WTC11 (cell line): ENCODE data around the gene MCUR1. TPM values are rescaled to one million over a fixed set of nuclear protein-coding genes. Genes with fewer than 3 reads are reported as not detected.

ENCODE experiments used
- ATAC-seq: fragments of 200-7000 bp; cut with Tn5 transposase; 2 replicates; pipeline ENCODE4 v1.10.0; 2021; ENCODE audit warnings: mild to moderate bottlenecking, moderate library complexity
- CTCF ChIA-PET: fragments of 300-600 bp; sonication (Branson Sonifier 250); formaldehyde crosslinking; loops from one replicate; lab custom pipeline; 2021; ENCODE audit warnings: antibody characterized with exemption; lab: Charles Lee
- POLR2A ChIA-PET: fragments of 350-600 bp; sonication (Branson Sonifier 250); formaldehyde crosslinking; loops from one replicate; lab custom pipeline; 2021; ENCODE audit warnings: antibody characterized with exemption; lab: Charles Lee
- DNase-seq: peaks from one replicate; pipeline ENCODE4 v3.0.0; 2021; ENCODE audit warnings: low spot score
- H3K27ac Mint-ChIP-seq: 2 replicates; pipeline ENCODE4 v1.8.0; 2021; ENCODE audit warnings: mixed read lengths
- H3K27me3 Mint-ChIP-seq: 2 replicates; pipeline ENCODE4 v1.8.0; 2021; ENCODE audit warnings: low read depth, mild to moderate bottlenecking, moderate library complexity, mixed read lengths
- H3K36me3 Mint-ChIP-seq: 2 replicates; pipeline ENCODE4 v1.8.0; 2021; ENCODE audit warnings: mixed read lengths
- H3K4me1 Mint-ChIP-seq: 2 replicates; pipeline ENCODE4 v1.8.0; 2022; ENCODE audit warnings: mixed read lengths
- H3K4me3 Mint-ChIP-seq: 2 replicates; pipeline ENCODE4 v1.8.0; 2021; ENCODE audit warnings: mild to moderate bottlenecking, moderate library complexity, mixed read lengths
- H3K9me3 Mint-ChIP-seq: 2 replicates; pipeline ENCODE4 v1.8.0; 2021; ENCODE audit warnings: mixed read lengths
- CREB1 ChIP-seq: sonication (generic); formaldehyde crosslinking; IDR thresholded peaks from 2 replicates; pipeline ENCODE4 v1.8.0; 2023; ENCODE audit warnings: mild to moderate bottlenecking, missing genetic modification reagents
- CREM ChIP-seq: sonication (generic); formaldehyde crosslinking; IDR thresholded peaks from 2 replicates; pipeline ENCODE4 v1.8.1; 2022; ENCODE audit warnings: mild to moderate bottlenecking, missing genetic modification reagents, moderate library complexity
- FOXK1 ChIP-seq: sonication (generic); formaldehyde crosslinking; IDR thresholded peaks from 2 replicates; pipeline ENCODE4 v1.8.0; 2022; ENCODE audit warnings: mild to moderate bottlenecking, moderate library complexity, missing genetic modification reagents
- NR3C1 ChIP-seq: sonication (generic); formaldehyde crosslinking; conservative IDR thresholded peaks from 2 replicates; pipeline ENCODE4 v1.8.1; 2023; ENCODE audit warnings: low read depth, mild to moderate bottlenecking, missing genetic modification reagents
- PRRX2 ChIP-seq: fragments of 250-450 bp; sonication (Bioruptor Pico); IDR thresholded peaks from 2 replicates; pipeline ENCODE4 v1.8.0; 2021; ENCODE audit warnings: mild to moderate bottlenecking
- SMAD3 ChIP-seq: sonication (generic); formaldehyde crosslinking; IDR thresholded peaks from 2 replicates; pipeline ENCODE4 v1.8.0; 2022; ENCODE audit warnings: missing genetic modification reagents, mild to moderate bottlenecking, borderline replicate concordance
- SMAD4 ChIP-seq: sonication (generic); formaldehyde crosslinking; IDR thresholded peaks from 2 replicates; pipeline ENCODE4 v1.8.0; 2022; ENCODE audit warnings: mild to moderate bottlenecking, missing genetic modification reagents
- TEAD1 ChIP-seq: sonication (generic); formaldehyde crosslinking; IDR thresholded peaks from 2 replicates; pipeline ENCODE4 v1.8.0; 2022; ENCODE audit warnings: mild to moderate bottlenecking, missing genetic modification reagents
- total RNA-seq: library from RNA; stranded (reverse); gene quantifications from 3 replicates; pipeline ENCODE4 v1.2.3, GENCODE V29; 2021
- TF ChIP-seq, protein P1 (sequence below): sonication (generic); formaldehyde crosslinking; IDR thresholded peaks from 2 replicates; pipeline ENCODE4 v1.8.0; 2022; ENCODE audit warnings: mild to moderate bottlenecking, missing genetic modification reagents
- TF ChIP-seq, protein P2 (sequence below): sonication (generic); formaldehyde crosslinking; IDR thresholded peaks from 2 replicates; pipeline ENCODE4 v1.8.1; 2023; ENCODE audit warnings: mild to moderate bottlenecking, missing genetic modification reagents, moderate library complexity
- TF ChIP-seq, protein P3 (sequence below): fragments of 250-450 bp; sonication (Bioruptor Pico); IDR thresholded peaks from 2 replicates; pipeline ENCODE4 v1.9.0; 2021; ENCODE audit warnings: mild to moderate bottlenecking
- TF ChIP-seq, protein P4 (sequence below): fragments of 250-450 bp; sonication (Bioruptor Pico); IDR thresholded peaks from 2 replicates; pipeline ENCODE4 v1.9.0; 2021; ENCODE audit warnings: mild to moderate bottlenecking
- TF ChIP-seq, protein P5 (sequence below): sonication (generic); formaldehyde crosslinking; IDR thresholded peaks from 2 replicates; pipeline ENCODE4 v1.8.0; 2023; ENCODE audit warnings: missing genetic modification reagents
- TF ChIP-seq, protein P6 (sequence below): sonication (generic); formaldehyde crosslinking; IDR thresholded peaks from 2 replicates; pipeline ENCODE4 v1.8.1; 2023; ENCODE audit warnings: mild to moderate bottlenecking, missing genetic modification reagents
- TF ChIP-seq, protein P7 (sequence below): sonication (generic); formaldehyde crosslinking; conservative IDR thresholded peaks from 2 replicates; pipeline ENCODE4 v1.8.1; 2022; ENCODE audit warnings: mild to moderate bottlenecking, missing genetic modification reagents
- TF ChIP-seq, protein P8 (sequence below): sonication (generic); formaldehyde crosslinking; IDR thresholded peaks from 2 replicates; pipeline ENCODE4 v1.8.1; 2023; ENCODE audit warnings: mild to moderate bottlenecking, missing genetic modification reagents, moderate library complexity
- TF ChIP-seq, protein P9 (sequence below): fragments of 250-450 bp; sonication (Bioruptor Pico); IDR thresholded peaks from 2 replicates; pipeline ENCODE4 v1.9.0; 2021; ENCODE audit warnings: moderate library complexity, mild to moderate bottlenecking, inconsistent platforms, borderline replicate concordance
- TF ChIP-seq, protein P10 (sequence below): sonication (generic); formaldehyde crosslinking; IDR thresholded peaks from 2 replicates; pipeline ENCODE4 v1.8.1; 2022; ENCODE audit warnings: low read depth, missing genetic modification reagents, borderline replicate concordance

MCUR1 gene
- total RNA-seq, 1 experiment from 2014 or later = 28.1 TPM

DNA sequence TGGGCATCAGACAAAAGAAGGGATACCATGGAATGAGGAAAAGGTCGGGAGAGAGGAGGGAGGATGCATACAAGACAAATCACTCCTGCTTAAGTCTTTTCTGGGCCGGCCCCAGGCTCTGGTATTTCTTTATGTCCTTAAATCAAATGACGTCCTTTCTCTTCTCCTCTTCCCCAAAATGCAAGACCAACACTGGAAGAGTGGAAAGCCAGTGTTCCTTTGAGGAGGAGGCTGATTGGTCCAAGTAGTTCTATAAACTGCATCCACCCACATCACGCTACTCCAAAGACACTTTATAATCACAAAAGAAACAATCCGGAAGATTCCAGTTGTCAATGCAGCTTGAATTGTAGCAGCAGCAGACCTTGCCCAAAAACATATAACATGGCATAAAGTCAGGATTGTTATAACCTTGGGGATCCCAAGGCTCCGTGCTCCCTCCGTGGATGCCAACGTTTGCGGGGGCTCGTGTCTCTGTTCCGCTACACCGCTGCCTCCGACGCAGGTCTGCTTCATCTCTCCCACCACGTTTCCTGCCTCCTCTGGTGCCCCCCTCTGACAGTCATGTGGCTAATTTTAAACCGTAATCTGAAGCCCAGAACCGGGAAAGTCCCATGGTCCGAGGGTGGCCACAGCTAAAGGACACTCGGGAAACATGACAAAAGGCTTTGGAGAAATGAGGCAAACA, 47.1 kb downstream of the MCUR1 start:
- H3K9me3 Mint-ChIP-seq = no peaks in the 10 kb centered on the region
- ATAC-seq (peak; percentile 60), DNase-seq (peak; percentile 28)
- no peak overlapping the region; the same call in 1 of the 2 replicates for H3K27ac Mint-ChIP-seq
- TF ChIP-seq CREM (CRISPR knock-in tag) = no peak
- TF ChIP-seq, protein P1, sequence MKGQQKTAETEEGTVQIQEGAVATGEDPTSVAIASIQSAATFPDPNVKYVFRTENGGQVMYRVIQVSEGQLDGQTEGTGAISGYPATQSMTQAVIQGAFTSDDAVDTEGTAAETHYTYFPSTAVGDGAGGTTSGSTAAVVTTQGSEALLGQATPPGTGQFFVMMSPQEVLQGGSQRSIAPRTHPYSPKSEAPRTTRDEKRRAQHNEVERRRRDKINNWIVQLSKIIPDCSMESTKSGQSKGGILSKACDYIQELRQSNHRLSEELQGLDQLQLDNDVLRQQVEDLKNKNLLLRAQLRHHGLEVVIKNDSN = 0 out of 2 replicates have a peak, but pooled peaks have one; percentile 13
- TF ChIP-seq, protein P2, sequence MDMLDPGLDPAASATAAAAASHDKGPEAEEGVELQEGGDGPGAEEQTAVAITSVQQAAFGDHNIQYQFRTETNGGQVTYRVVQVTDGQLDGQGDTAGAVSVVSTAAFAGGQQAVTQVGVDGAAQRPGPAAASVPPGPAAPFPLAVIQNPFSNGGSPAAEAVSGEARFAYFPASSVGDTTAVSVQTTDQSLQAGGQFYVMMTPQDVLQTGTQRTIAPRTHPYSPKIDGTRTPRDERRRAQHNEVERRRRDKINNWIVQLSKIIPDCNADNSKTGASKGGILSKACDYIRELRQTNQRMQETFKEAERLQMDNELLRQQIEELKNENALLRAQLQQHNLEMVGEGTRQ (CRISPR knock-in tag) = peak; percentile 43
- ChIA-PET CTCF (interaction anchor here (0.8 kb wide), 1 partner anchor 142 kb away, joined by 3 read pairs; no protein-coding TSS in a partner anchor), POLR2A (no interaction called here)
- H3K4me1 Mint-ChIP-seq = peaks cover 17% of the 10 kb centered on the region
- H3K36me3 Mint-ChIP-seq = no peaks in the 10 kb centered on the region
- H3K4me3 Mint-ChIP-seq = no peak overlapping the region
- H3K27me3 Mint-ChIP-seq = no peaks in the 10 kb centered on the region

DNA sequence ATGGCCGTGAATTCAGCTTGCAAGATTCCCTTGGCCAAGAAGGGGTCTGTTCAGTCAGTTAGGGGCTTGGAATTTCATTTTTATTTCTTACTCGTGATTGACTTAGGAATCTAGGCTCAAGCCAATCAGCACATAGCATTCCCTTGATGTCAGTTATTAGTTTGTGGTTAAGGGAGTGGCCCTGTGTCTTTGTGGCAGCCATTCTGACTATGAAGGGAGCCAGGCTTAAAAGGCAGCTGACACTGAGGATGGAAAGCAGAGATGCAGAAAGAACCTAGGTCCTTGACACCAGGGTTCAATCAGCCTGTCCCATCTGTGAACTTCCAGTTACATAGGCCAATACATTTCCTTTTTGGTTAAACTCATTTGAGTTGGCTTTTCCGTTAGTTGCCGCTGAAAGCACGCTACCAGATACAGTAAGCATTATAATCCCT, 48.1 kb downstream of the MCUR1 start:
- H3K4me1 Mint-ChIP-seq = peaks cover 17% of the 10 kb centered on the region
- ChIA-PET POLR2A (no interaction called here), CTCF (no interaction called here)
- TF ChIP-seq NR3C1 (CRISPR knock-in tag) (no peak), FOXK1 (CRISPR knock-in tag) (no peak), PRRX2 (CRISPR knock-in tag) (no peak), CREB1 (CRISPR knock-in tag) (no peak), SMAD4 (no peak), TEAD1 (CRISPR knock-in tag) (no peak), SMAD3 (CRISPR knock-in tag) (no peak)
- TF ChIP-seq, protein P3, sequence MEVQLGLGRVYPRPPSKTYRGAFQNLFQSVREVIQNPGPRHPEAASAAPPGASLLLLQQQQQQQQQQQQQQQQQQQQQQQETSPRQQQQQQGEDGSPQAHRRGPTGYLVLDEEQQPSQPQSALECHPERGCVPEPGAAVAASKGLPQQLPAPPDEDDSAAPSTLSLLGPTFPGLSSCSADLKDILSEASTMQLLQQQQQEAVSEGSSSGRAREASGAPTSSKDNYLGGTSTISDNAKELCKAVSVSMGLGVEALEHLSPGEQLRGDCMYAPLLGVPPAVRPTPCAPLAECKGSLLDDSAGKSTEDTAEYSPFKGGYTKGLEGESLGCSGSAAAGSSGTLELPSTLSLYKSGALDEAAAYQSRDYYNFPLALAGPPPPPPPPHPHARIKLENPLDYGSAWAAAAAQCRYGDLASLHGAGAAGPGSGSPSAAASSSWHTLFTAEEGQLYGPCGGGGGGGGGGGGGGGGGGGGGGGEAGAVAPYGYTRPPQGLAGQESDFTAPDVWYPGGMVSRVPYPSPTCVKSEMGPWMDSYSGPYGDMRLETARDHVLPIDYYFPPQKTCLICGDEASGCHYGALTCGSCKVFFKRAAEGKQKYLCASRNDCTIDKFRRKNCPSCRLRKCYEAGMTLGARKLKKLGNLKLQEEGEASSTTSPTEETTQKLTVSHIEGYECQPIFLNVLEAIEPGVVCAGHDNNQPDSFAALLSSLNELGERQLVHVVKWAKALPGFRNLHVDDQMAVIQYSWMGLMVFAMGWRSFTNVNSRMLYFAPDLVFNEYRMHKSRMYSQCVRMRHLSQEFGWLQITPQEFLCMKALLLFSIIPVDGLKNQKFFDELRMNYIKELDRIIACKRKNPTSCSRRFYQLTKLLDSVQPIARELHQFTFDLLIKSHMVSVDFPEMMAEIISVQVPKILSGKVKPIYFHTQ (CRISPR knock-in tag) = no peak
- TF ChIP-seq, protein P2 (CRISPR knock-in tag) = no peak
- TF ChIP-seq, protein P4, sequence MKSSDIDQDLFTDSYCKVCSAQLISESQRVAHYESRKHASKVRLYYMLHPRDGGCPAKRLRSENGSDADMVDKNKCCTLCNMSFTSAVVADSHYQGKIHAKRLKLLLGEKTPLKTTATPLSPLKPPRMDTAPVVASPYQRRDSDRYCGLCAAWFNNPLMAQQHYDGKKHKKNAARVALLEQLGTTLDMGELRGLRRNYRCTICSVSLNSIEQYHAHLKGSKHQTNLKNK (CRISPR knock-in tag) = no peak
- TF ChIP-seq, protein P5, sequence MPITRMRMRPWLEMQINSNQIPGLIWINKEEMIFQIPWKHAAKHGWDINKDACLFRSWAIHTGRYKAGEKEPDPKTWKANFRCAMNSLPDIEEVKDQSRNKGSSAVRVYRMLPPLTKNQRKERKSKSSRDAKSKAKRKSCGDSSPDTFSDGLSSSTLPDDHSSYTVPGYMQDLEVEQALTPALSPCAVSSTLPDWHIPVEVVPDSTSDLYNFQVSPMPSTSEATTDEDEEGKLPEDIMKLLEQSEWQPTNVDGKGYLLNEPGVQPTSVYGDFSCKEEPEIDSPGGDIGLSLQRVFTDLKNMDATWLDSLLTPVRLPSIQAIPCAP (CRISPR knock-in tag) = no peak
- TF ChIP-seq, protein P6, sequence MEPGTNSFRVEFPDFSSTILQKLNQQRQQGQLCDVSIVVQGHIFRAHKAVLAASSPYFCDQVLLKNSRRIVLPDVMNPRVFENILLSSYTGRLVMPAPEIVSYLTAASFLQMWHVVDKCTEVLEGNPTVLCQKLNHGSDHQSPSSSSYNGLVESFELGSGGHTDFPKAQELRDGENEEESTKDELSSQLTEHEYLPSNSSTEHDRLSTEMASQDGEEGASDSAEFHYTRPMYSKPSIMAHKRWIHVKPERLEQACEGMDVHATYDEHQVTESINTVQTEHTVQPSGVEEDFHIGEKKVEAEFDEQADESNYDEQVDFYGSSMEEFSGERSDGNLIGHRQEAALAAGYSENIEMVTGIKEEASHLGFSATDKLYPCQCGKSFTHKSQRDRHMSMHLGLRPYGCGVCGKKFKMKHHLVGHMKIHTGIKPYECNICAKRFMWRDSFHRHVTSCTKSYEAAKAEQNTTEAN (CRISPR knock-in tag) = no peak
- TF ChIP-seq, protein P7, sequence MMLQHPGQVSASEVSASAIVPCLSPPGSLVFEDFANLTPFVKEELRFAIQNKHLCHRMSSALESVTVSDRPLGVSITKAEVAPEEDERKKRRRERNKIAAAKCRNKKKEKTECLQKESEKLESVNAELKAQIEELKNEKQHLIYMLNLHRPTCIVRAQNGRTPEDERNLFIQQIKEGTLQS (CRISPR knock-in tag) = no peak
- TF ChIP-seq, protein P8, sequence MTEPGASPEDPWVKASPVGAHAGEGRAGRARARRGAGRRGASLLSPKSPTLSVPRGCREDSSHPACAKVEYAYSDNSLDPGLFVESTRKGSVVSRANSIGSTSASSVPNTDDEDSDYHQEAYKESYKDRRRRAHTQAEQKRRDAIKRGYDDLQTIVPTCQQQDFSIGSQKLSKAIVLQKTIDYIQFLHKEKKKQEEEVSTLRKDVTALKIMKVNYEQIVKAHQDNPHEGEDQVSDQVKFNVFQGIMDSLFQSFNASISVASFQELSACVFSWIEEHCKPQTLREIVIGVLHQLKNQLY (CRISPR knock-in tag) = no peak
- TF ChIP-seq, protein P9, sequence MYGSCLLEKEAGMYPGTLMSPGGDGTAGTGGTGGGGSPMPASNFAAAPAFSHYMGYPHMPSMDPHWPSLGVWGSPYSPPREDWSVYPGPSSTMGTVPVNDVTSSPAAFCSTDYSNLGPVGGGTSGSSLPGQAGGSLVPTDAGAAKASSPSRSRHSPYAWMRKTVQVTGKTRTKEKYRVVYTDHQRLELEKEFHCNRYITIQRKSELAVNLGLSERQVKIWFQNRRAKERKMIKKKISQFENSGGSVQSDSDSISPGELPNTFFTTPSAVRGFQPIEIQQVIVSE (CRISPR knock-in tag) = no peak
- TF ChIP-seq, protein P10, sequence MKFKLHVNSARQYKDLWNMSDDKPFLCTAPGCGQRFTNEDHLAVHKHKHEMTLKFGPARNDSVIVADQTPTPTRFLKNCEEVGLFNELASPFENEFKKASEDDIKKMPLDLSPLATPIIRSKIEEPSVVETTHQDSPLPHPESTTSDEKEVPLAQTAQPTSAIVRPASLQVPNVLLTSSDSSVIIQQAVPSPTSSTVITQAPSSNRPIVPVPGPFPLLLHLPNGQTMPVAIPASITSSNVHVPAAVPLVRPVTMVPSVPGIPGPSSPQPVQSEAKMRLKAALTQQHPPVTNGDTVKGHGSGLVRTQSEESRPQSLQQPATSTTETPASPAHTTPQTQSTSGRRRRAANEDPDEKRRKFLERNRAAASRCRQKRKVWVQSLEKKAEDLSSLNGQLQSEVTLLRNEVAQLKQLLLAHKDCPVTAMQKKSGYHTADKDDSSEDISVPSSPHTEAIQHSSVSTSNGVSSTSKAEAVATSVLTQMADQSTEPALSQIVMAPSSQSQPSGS (CRISPR knock-in tag) = no peak
- TF ChIP-seq, all 79 proteins: peak for 0
- Mint-ChIP-seq H3K36me3 (no peaks in the 10 kb centered on the region), H3K9me3 (no peaks in the 10 kb centered on the region), H3K27me3 (no peaks in the 10 kb centered on the region), H3K4me3 (no peak overlapping the region), H3K27ac (no peak overlapping the region)
- ATAC-seq (no peak), DNase-seq (no peak)
